C4-2B (cell line): Measurements from ENCODE around the gene FRAS1.

Experiments used
- CTCF ChIP-seq: fragments of 450-650 bp; conservative IDR thresholded peaks from 2 replicates; pipeline ENCODE4 v1.5.1; 2017; ENCODE audit warnings: mild to moderate bottlenecking
- ZFX ChIP-seq: fragments of 450-650 bp; IDR thresholded peaks from 2 replicates; pipeline ENCODE4 v1.6.1; 2017

- no peak for TF ChIP-seq CTCF
- no peak for TF ChIP-seq ZFX
Measured at GRCh38 chr4:78039678-78040077, 17.4 kb upstream of the FRAS1 start.
